Panc1 (cell line): Measurements from ENCODE around the gene ADAT3. TPM values are rescaled to one million over a fixed set of nuclear protein-coding genes. Genes with fewer than 3 reads are reported as not detected.

Source experiments
- ATAC-seq: fragments of 200-7000 bp; cut with Tn5 transposase; 2 replicates; pipeline ENCODE4 v1.9.1; 2020; ENCODE audit warnings: mild to moderate bottlenecking, moderate library complexity
- BruUV-seq: library from RNA; stranded (reverse); fragments of 400-500 nt; replicated peaks from 2 replicates; lab custom pipeline; 2021; lab: Mats Ljungman, UMichigan
- CTCF ChIA-PET: fragments of 300-600 bp; sonication (Branson Sonifier 250); formaldehyde crosslinking; loops from one replicate; lab custom pipeline; 2022; ENCODE audit warnings: antibody characterized with exemption; lab: Charles Lee
- POLR2A ChIA-PET: fragments of 300-600 bp; sonication (Branson Sonifier 250); formaldehyde crosslinking; loops from one replicate; lab custom pipeline; 2022; ENCODE audit warnings: antibody characterized with exemption; lab: Charles Lee
- DNase-seq: peaks from one replicate; pipeline ENCODE4 v3.0.0-alpha.2; 2010; ENCODE audit warnings: low read depth, low spot score
- H3K27ac ChIP-seq: 2 replicates; pipeline ENCODE4 v1.5.1; 2011; ENCODE audit warnings: mild to moderate bottlenecking, low read length, inconsistent platforms
- H3K27me3 ChIP-seq: fragments of 200-500 bp; sonication (Bioruptor generic); 2 replicates; pipeline ENCODE4 v1.6.0; 2014; ENCODE audit warnings: low read length, inconsistent platforms; ENCODE audit not compliant: control insufficient read depth, insufficient read depth
- H3K36me3 ChIP-seq: fragments of 200-500 bp; sonication (Bioruptor generic); 2 replicates; pipeline ENCODE4 v1.5.1; 2014; ENCODE audit warnings: inconsistent platforms, mild to moderate bottlenecking, low read length, moderate library complexity; ENCODE audit not compliant: control insufficient read depth, insufficient read depth
- H3K4me1 ChIP-seq: 2 replicates; pipeline ENCODE4 v1.5.1; 2011; ENCODE audit warnings: inconsistent platforms, mild to moderate bottlenecking, low read length, moderate library complexity; ENCODE audit not compliant: control insufficient read depth, insufficient read depth
- H3K4me3 ChIP-seq, 2 experiments: 2 replicates each; pipeline ENCODE4 v1.5.1; 2011 to 2012; ENCODE audit warnings: low read depth in 2 of 2, low read length in 2 of 2, mild to moderate bottlenecking in 2 of 2, inconsistent platforms in 1 of 2, moderate library complexity in 1 of 2
- H3K9me3 ChIP-seq: fragments of 200-500 bp; sonication (Bioruptor generic); 2 replicates; pipeline ENCODE4 v1.5.1; 2014; ENCODE audit warnings: low read depth, mild to moderate bottlenecking, inconsistent platforms, low read length, moderate library complexity; ENCODE audit not compliant: control insufficient read depth, insufficient read depth
- CTCF ChIP-seq: fragments of 450-650 bp; IDR thresholded peaks from 2 replicates; pipeline ENCODE4 v1.5.1; 2017; ENCODE audit warnings: mild to moderate bottlenecking
- POLR2AphosphoS5 ChIP-seq: IDR thresholded peaks from 2 replicates; pipeline ENCODE4 v1.6.1; 2012; ENCODE audit warnings: mild to moderate bottlenecking, low read depth, low read length, moderate library complexity
- REST ChIP-seq, 2 experiments: IDR thresholded peaks; 2 replicates each; pipeline ENCODE4 v1.6.1; 2011 to 2012; ENCODE audit warnings: low read depth in 2 of 2, control low read depth in 1 of 2, low read length in 1 of 2, mild to moderate bottlenecking in 1 of 2, moderate library complexity in 1 of 2; ENCODE audit not compliant: insufficient read depth in 1 of 2
- SIN3A ChIP-seq: IDR thresholded peaks from 2 replicates; pipeline ENCODE4 v1.6.1; 2012; ENCODE audit warnings: low read depth, mild to moderate bottlenecking, low read length, moderate library complexity, borderline replicate concordance; ENCODE audit not compliant: insufficient read depth
- TCF7L2 ChIP-seq: IDR thresholded peaks from 2 replicates; pipeline ENCODE4 v1.6.1; 2011; ENCODE audit warnings: mild to moderate bottlenecking, low read depth, low read length, inconsistent platforms
- in situ Hi-C: cut with HindIII; loops from 2 replicates; pipeline ENCODE4 v1.10.0; 2016; ENCODE audit warnings: low sequenced_read_pairs, low pct_unique_long_range_greater_than_20kb
- intact Hi-C: fragments of 100-400 bp; cut with micrococcal nuclease; formaldehyde crosslinking; loops from one replicate; pipeline ENCODE4 v1.10.0; 2022; ENCODE audit not compliant: unreplicated experiment
- total RNA-seq: library from RNA; stranded (reverse); gene quantifications from one replicate; pipeline ENCODE4 v1.2.1, GENCODE V29; 2021; ENCODE audit not compliant: unreplicated experiment

ADAT3 gene
- total RNA-seq, 1 experiment from 2014 or later = 8.9 TPM

GRCh38 chr19:1923319-1923718, 18.1 kb downstream of the ADAT3 start:
- no peak for DNase-seq
- POLR2A ChIA-PET = no interaction called here
- in situ Hi-C loops (no loop called here), intact Hi-C loops (no loop called here)
- CTCF ChIA-PET = no interaction called here
- H3K4me1 ChIP-seq = no peaks in the 10 kb centered on the region
- no peaks in the 10 kb centered on the region; the same call in 1 of the 2 replicates for H3K36me3 ChIP-seq
- H3K9me3 ChIP-seq = no peaks in the 10 kb centered on the region
- H3K27me3 ChIP-seq = no peaks in the 10 kb centered on the region
- TF ChIP-seq POLR2AphosphoS5 (no peak), CTCF (no peak), TCF7L2 (no peak), REST (IDR thresholded peaks at IDR 0.05; ENCODE audit: insufficient read depth in 1 of 2, low read depth in 2 of 2, low read length in 1 of 2) (no peak), SIN3A (no peak)
- H3K4me3 ChIP-seq = no peak overlapping the region
- H3K27ac ChIP-seq = no peak overlapping the region
- no peak for ATAC-seq
- BruUV-seq = no TSS peak

DNA sequence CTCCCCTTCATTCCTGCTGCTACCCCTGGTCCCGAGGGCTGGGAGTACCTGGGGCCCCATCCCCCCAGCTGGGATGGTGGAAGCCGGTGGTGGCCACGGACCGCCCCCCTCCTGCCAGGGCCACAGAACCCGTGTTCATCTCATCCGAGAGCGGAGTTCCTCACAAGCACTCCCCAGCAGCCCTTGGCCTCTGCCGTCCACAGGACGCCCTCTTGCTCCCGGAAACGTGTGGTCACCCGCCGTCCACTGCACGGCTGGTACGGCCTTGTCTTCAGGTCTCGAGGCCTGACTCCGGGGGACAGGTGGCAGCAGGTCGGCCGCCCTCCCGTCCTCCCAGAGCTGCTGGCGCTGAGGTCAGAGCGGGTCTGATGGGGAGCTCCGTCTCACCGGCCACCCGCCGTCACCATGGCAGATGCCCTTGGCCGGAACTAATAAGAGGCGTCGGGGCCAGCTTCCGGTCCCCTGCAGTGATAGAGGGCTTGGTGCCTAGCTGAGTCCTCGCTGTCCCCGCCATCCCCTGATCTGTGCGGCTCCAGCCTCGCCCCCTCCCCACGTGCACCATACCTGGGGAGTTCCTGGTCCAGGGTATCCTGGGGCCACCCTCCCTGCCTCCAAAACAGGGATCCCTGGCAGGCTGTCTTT, 19.2 kb downstream of the ADAT3 start:
- ChIA-PET CTCF (no interaction called here), POLR2A (no interaction called here)
- H3K27me3 ChIP-seq = no peaks in the 10 kb centered on the region
- in situ Hi-C loops (no loop called here), intact Hi-C loops (no loop called here)
- BruUV-seq = no TSS peak
- no peak for TF ChIP-seq TCF7L2
- no peak for TF ChIP-seq CTCF
- TF ChIP-seq POLR2AphosphoS5 = no peak
- TF ChIP-seq REST (IDR thresholded peaks at IDR 0.05; ENCODE audit: insufficient read depth in 1 of 2, low read depth in 2 of 2, low read length in 1 of 2) = no peak
- TF ChIP-seq SIN3A = no peak
- no peak overlapping the region for H3K4me3 ChIP-seq
- no peaks in the 10 kb centered on the region; the same call in 1 of the 2 replicates for H3K36me3 ChIP-seq
- H3K4me1 ChIP-seq = no peaks in the 10 kb centered on the region
- no peak overlapping the region for H3K27ac ChIP-seq
- H3K9me3 ChIP-seq = no peaks in the 10 kb centered on the region
- no peak for DNase-seq
- ATAC-seq = no peak
